Stimulated activated CD8-positive, alpha-beta memory T cell treated with anti-CD3 and anti-CD28 coated beads, Interleukin-15, amount 100 ng/mL, for 24 hours (primary cell): Measurements from ENCODE around the gene BET1.

ENCODE experiments used
- DNase-seq: peaks from one replicate; pipeline ENCODE4 v3.0.0-alpha.2; 2020; ENCODE audit warnings: low read depth

BET1 gene

DNA sequence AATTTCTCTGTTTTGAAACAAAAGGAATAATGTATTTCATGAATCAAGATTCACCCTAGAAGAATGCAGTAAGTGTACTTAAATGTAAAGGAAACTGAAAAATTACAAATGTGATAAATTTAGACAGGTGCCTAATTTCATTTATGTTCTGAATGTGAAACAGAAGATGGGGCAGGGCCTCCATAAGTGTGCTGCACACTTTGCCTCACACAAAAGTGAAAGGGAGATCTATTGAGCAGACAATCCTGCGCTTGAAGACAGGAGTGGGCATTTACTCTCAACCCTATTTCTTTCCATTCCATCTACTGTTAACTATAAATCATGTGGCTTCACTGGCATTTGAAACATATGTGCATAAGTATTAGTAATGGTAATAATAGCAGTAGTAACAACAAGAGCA is 46.4 kb downstream of the BET1 start:
- no peak for DNase-seq

GRCh38 chr7:93955304-93955703 is 48.9 kb downstream of the BET1 start:
- no peak for DNase-seq

GRCh38 chr7:93949423-93949822 is 54.7 kb downstream of the BET1 start:
- no peak for DNase-seq

- DNase-seq: no peak
Measured at GRCh38 chr7:93948873-93949272, 55.3 kb downstream of the BET1 start.

DNA sequence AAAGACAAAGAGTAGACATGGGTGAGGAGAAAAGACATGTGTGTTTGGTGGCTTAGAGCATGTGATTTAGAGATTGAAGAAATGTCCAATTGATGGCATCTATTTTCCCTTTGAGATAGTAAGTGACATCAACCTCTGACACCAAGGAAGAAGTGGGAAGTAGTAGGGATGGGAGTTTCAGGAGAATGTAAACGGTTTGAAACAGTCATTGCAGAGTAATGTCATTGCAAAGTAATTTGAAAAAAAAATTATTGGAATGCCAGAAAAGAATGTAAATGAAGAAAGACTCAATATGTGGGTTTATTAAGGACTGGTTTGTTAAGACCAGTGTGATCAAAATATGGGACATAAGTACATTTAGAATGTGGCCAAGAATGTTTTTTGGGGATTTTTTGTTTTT is 56.0 kb downstream of the BET1 start:
- DNase-seq: no peak

DNA sequence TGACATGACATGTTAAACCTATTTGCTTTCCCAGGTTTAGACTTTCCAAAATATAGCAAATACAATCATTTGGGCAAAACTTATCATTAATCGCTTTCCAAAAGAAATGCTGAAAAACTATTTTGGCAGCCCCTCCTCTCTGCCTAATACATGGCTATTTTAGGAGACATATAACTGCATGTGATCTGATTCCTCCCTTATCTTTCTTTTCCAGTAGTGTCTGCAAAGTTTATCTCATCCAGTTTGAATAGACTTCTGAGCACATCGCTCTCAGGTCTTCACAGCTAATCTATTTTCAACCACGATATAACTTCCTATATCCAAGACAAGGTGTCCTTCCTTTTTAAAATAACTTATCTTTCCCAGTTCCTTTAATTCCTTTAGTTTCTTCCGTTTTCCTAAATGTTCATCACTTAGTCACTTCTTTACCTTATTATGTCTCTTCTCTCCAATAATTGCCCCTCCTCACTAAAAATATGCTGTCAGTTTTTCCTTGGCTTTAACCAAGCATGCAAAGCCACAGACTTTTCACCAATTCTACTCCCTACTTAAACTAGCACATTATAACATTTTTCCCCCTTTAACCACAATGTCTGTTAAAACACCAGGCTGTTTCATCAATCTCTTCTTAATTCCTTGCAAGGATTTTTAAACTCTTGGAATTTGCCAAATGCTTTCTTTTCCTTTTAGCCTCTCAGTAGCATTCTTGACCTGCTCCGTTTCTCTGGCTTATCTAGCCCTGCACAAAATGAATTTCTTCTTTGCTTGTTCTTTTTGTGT is 58.2 kb downstream of the BET1 start:
- no peak for DNase-seq

- DNase-seq: no peak
Measured at GRCh38 chr7:93945083-93945482, 59.1 kb downstream of the BET1 start.

- DNase-seq: no peak
Measured at GRCh38 chr7:93944673-93945072, 59.5 kb downstream of the BET1 start.

DNA sequence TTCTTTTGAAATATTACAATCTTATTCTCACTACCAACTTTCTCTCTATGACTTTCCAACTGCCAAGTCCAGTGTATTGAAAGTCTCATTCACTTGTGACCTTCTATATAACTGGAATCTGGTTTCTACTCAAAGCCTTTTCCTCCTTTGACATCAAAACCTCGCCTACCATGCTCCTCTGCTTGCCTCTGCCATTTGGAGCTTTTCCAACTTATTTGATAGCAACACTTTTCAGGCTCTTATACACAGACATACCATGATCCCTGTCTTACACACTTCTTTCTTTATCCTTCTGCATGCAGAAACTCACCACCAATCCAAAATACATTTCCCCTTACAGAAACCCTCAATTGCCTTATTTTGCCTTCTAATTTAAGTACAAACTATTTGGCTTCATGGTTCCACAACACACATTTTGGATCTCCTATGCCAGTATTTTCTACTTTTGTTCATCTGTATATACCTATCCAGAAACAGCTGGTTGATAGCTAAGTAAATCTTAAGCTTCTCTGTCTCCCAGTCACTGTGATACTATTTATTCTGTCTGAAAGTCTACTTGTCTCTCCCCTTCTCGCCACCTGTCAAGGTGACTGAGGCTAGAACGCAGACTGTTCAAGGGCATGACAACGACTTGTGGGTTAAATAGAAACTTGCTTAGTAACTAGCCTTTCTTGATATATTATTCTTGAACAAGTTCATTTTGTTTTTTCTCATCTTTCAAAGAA is 60.2 kb downstream of the BET1 start:
- DNase-seq: no peak
